DMS53 (cell line): Measurements from ENCODE around the gene DARS1.
A peak's percentile ranks its signal among the peaks of the same experiment; 100 is the strongest.
"Not testable (repeated sequence)": the region's sequence is repeated elsewhere in the genome, so short reads cannot be mapped to it uniquely, and the experiment has no call there.

Source experiments
- DNase-seq: peaks from one replicate; lab custom pipeline; 2025; lab: John Stamatoyannopoulos, UW

The DARS1 gene

DNA sequence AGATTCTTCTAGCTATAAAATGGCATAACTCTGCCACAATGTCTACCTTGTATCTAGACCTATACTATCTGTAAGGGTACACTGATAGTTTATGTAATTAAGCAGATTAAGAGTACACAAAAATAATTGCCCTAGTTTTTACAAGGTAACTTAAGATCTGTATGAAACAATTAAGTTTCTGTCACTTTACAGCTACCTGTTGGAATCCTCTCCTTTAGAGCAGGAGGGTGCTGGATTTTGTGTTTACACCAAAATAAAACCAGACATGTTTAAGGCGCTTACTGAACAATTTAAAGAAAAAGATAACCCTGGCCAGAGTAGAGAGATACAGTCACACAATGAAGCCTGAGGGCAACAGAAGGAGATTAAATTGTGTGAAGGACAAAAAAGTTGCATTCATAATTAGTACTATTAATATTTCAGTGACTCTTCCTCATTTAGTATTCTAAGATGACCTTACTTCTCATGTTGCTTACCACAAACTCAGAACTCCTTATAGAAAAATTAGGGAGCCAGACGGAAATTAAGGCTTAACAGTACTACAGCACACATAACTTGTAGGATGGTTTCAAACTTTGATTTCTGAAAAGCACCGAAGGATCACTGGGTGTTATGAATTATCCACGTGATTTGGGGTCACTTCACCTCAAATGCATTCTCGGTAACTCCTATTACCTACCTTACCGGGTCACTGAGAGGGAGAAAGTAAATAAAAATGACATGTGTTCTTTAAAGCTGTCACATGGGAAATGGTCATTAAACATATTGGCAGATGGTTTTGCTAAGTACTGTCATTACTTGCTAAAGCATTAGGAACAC is 1.0 kb downstream of the DARS1 start:
- no peak for DNase-seq

DNA sequence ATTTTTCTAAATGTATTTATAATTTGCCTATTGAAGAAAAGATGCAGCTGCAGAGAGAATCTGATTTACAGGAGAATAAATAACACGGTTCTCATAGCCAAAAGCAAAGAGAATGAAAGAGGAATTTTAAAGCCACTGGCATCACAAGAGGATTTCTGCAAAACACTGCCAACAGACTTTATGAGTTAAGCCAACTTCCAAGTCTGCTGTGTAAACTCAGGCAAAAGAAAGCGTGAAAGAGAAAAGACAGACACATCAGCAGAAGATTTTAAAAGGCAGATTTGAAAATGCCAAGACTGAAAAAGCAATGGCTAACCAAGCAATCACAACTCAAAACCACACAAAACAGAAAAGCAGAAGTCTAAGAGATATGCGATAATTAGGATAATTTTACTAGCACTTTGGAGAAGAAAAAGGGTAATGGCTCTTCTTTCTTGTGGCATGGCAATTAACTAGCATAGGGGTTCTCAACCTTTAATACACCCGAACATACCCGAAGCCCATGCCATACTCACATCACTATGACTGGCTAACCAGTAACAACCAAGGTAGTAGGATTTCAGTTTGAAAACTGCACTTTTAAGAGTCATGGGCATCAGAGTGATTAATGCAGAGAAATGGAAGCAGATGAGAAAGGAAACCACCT is 4.9 kb downstream of the DARS1 start:
- no peak for DNase-seq

GRCh38 chr2:135975702-135976101 is 9.7 kb downstream of the DARS1 start:
- DNase-seq, result no peak

DNA sequence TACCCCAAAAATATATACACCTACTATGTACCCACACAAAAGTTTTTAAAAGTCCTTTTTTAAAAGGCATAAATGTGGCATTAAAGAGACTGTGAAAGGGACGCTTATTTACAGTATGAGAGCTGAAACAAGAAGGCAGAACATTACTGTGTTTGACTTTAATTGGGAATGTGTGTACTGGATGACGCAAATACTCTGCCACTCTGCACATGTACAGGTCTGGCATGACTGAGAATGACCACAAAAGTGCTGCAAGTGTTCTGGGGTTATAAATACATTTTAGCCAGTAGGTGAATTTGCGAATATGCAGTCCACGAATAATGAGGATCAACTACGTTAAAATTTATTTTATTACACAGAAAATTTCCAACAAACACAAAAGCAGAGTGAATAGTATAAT is 11.4 kb downstream of the DARS1 start:
- DNase-seq, result no peak

- no peak for DNase-seq
These were observed 15.6 kb downstream of the DARS1 start for GRCh38 chr2:135969655-135970387.

DNA sequence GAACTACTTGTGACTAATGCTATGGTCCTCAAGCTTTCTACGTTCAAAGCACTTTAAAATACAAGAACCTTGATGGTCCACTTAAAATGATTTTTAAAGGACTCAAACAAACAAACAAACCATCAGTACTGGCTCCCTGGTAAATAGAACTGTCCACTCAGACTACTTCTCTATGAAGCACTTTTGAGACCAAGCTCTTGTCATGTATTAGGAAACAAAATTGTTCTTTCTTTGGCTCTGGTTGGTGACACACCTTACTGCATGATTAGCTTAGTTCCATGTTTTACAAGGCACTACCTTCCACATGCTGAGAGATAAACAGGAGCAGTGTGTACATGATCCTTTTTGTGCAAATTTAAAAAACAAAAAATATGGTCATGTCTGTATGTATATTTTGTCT is 19.7 kb downstream of the DARS1 start:
- peak; percentile 12 for DNase-seq

DNA sequence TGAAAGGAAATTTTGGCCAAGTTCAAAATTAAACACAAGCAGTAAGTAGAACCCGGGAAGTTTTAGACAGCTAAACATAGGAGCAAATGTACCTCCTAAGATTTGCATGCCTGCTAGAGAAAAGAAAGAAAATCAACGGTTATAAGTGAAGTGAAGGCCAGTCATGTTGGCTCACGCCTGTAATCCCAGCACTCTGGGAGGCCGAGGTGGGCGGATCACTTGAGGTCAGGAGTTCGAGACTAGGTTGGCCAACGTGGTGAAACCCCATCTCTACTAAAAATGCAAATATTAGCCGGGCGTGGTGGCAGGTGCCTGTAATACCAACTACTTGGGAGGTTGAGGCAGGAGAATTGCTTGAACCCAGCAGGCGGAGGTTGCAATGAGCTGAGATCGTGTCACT is 21.0 kb downstream of the DARS1 start:
- DNase-seq, result not testable (repeated sequence)

DNA sequence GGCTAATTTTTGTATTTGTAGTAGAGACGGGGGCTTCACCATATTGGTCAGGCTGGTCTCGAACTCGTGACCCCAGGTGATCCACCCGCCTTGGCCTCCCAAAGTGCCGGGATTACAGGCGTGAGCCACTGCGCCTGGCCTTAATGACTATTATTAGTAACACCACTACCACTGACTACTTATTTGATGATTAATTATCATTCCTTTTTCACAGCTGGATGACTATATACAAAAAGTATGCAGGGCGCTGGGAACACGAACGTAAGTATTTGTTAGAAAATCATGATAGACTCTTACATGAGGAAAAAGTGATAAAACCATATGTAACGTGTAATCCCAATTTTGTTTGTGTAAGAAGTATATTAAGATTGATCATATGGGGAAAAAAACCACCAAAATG is 21.6 kb downstream of the DARS1 start:
- DNase-seq, result no peak

DNA sequence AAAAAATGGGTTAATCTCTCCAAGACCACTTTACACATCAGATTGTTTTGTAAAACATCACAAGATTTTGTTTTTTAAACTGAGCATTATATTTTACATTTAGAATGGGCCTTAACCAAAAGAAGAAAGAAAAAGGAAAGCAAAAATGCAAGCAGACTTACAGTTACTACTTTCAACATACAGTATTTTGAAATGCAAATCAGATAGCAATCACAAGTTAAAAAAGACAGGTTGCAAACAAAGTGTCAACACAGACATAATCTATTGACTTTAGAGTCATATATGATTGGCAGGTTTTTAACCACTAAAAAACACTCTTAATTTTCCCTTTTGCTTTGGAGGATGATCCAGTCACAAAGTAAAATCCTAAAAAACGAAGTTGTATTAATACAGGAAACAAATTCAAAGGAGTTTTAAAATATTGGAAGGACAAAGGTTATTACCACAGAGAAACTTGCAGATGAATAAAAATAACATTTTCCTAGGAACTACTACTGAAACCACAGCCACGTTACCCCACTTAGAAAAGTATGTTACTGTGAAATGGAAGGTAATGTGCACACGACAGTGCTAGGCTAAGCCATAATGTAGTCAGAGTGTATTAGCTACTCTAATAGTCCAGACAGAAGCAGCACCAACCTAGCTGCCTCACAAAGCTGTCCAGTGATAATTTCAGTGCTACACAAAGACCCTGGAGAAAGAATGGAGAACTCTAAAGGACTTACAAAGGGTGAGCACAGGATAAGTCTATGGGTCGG is 22.9 kb downstream of the DARS1 start:
- no peak for DNase-seq

GRCh38 chr2:135960656-135961551 is 24.5 kb downstream of the DARS1 start:
- no peak for DNase-seq

- no peak for DNase-seq
These were observed 25.3 kb downstream of the DARS1 start for GRCh38 chr2:135960150-135960549.

DNA sequence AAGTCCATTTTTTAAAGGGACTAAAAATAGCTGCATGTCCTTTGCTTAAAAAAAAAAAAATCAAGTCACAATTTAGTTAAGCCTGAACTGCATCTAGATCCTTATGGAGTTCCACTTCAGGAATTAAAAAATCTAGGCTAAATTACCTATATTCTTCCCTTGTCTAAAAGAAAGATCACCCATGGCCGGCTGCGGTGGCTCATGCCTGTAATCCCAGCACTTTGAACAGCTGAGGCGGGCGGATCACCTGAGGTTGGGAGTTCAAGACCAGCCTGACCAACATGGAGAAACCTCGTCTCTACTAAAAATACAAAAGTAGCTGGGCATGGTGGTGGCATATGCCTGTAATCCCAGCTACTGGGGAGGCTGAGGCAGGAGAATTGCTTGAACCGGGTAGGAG is 26.5 kb downstream of the DARS1 start:
- DNase-seq, result not testable (repeated sequence)

DNA sequence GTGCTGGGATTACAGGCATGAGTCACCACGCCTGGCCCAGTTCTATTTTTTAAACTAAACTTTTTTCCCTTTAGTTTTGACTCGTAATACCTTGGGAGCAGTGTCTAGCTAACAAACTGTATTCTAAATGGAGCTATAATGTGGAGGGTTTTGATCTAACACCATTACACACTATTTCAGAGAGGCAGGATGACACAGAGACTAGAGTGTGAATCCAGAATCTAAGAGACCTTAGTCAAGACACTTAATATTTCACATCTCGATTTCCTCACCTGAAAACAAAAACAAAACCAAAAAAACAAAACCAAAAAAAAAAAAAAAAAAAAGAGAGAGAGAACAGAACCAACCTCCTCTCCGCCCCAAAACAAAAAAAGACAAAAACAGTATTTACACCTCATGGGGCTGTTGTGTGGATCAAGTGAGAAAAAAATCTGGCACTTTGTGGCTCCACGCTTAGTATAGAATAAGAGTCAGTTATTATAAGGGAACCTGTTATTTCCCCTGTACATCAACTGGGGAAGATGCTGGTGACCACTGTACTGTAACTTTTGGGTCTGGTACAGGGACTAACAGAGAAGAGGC is 31.3 kb downstream of the DARS1 start:
- DNase-seq, result no peak

DNA sequence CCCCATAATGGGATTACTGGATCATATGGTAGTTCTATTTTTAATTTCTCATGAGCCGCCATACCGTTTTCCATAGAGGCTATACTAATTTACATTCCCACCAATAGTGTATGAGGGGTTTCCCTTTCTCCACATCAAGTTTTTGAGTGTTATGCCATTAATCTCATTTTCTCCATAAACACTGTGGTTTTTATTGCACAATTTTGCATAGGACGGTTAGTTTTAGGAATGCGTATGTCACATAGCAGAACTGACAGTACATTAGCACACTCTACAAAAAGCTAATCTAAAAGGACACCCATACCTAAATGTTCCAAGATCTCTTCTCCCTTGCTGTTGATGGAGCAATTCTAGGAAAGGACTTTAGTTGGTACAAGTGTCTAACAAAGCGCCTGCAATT is 32.5 kb downstream of the DARS1 start:
- no peak for DNase-seq

GRCh38 chr2:135951041-135951583 is 34.3 kb downstream of the DARS1 start:
- DNase-seq, result no peak

- DNase-seq, result no peak
These were observed 35.8 kb downstream of the DARS1 start for GRCh38 chr2:135949451-135950234.

- peak; percentile 36 for DNase-seq
These were observed 36.6 kb downstream of the DARS1 start for GRCh38 chr2:135948642-135949355.

DNA sequence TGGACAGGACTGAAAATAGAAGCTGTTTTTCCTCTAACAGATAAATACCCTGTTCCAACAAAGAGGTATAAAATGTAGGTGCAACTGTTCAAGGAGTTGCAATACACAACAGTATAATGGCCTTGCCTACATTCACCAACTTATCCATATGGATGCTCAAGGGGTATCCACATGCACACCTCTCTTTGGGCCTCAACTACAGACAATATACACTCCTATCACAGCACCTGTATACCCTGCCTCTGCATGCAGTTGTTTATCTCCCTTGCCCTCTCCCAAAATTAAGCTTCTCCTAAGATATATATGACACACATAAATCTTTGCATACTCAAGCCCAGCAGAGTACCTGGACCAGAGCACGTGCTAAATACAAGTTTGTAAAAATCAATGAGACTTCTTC is 37.3 kb downstream of the DARS1 start:
- no peak for DNase-seq

- no peak for DNase-seq
These were observed 37.9 kb downstream of the DARS1 start for GRCh38 chr2:135947483-135947882.
